Amniotic epithelial cell (primary cell): ENCODE results near the gene RERE.
"Not testable (repeated sequence)": the region's sequence is repeated elsewhere in the genome, so short reads cannot be mapped to it uniquely, and the experiment has no call there.

Source experiments
- DNase-seq: peaks from one replicate; pipeline ENCODE4 v3.0.0-alpha.2; 2010; ENCODE audit warnings: low read depth

Gene RERE

DNA sequence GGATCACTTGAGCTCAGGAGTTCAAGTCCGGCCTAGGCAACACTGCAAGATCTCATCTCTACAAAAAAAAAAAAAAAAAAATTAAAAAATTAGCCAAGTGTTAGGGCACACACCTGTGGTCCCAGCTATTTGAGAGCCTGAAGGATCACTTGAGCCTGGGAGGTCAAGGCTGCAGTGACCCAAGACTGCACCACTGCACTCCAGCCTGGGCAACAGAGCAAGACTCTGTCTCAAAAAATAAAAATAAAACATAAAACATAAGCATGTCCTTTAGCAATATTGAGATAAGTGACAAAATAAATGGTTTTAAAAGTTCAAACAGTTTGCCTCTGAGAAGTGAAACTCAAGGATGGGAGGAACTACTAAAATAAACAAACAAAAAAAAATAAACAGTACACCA is 101.2 kb downstream of the RERE start:
- no peak for DNase-seq

DNA sequence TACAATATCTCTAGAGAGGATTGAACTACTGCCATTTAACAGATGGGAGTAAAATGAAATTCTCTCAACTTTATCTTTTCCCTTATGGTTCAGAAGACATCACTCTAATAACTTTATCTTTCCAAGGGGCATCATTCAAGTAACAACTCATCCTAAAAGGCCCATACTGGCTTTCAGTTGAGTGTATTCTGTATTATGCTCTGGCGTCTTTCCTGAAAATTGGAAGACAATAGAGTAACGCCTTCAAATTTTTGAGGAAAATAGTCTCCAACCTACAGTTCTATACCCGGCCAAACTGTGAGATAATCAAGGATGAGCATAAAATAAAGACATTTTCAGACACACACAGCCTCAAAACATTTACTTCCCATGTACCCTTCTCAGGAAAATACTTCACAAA is 103.3 kb downstream of the RERE start:
- DNase-seq, result no peak

- DNase-seq, result peak; percentile 82
Observed at GRCh38 chr1:8712413-8713231, 104.8 kb downstream of the RERE start.

- no peak for DNase-seq
Observed at GRCh38 chr1:8711873-8712412, 105.5 kb downstream of the RERE start.

DNA sequence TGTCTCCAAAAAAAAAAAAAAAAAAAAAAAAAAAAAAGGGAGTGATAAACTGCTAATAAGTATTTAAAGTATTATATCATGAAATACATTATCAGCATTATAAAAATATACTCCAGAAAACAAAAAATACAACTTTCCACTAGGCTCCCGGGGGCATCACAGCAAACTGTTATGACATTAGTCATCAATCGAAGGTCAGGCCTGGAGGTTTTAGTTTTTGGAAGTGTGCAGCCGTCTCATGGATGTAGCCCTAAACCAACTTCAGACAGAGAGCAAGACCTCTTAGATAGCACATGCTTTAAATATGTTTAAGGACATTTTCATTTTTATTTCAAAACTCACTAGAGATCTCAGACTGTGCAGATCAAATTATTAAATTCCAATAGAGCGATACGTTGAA is 106.3 kb downstream of the RERE start:
- DNase-seq, result no peak

GRCh38 chr1:8708259-8708658 is 109.2 kb downstream of the RERE start:
- DNase-seq, result no peak

DNA sequence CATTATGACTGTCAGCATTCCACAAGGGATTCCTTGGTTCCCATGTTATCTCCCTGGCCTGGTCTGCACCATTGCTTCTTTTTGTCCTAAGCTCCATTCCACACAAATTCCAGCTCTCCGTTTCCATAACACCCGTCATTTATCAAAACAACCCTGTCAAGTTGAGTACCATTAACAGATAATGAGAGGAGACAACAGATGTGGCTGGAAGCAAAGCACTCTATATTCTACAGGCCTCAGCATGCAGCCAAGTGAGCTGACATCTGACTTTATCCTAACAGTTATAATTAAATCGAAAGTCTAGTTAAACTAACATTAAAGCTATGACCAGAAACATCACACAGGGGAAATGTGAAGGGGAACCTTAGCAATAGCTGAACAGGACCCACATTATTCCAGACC is 110.4 kb downstream of the RERE start:
- peak; percentile 90 for DNase-seq

DNA sequence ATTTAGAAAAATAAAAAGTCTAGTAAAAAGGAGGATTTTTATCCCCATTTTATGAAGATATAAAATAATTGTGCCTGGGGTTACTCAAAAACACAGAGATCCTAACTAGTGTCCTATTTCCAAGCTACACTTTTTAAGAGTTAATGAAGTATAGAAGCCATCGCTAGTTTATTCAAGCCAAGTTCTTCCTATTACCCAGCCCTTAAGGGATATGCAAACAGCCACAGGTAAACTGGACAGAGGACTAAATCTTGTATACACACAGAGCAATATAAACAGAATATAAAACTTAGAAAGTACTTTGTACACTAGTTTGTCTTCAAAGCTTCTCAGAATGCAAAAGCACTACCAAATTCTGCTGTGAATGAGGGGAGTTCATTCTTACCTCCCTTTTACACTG is 111.1 kb downstream of the RERE start:
- DNase-seq, result no peak

GRCh38 chr1:8704866-8705506 is 112.5 kb downstream of the RERE start:
- no peak for DNase-seq

DNA sequence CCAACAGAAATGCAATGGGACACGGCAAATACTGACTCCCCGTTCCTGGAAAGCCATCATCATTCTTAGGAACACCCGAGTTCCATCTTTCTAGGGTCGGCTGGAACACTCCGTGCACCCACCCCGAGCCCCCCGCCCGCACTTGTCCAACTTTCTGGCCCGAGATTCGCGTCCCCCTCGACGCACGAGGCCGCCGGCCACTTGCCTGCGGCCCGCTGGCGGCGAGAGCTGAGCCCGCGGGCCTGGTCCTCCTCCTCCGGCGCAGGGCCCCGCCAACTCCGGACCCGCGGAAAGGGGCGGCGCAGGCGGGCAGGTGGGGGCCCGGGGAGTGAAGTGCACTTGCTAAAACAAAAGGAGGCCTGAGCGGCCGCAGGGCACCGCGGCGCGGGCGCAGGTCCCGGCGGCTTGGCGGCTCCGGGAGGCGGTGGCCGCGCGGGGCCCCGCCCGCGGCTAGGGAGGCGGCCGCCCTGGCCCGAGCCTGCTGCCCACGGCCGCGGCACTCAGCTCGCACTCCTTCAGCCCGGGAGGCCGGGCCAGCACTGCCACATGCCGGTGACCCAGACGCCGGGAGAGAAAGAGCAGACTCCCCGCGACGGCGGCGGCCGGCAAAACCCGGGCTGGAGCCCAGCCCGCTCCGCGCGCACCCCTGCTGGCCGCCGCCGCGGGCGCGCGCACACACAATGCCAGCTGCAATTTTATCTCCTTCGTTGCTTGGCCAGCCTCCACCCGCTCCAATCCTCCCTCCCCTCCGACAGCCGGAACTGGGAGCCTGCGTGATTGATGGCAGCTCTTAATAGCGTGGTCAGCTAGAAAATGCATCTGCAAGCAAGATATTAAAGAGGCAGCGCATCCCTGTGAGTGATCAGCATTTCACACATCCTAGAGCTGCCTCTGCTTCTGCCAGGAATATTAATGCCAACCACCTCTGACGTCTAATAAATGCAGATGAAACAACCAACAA is 114.3 kb downstream of the RERE start:
- peak; percentile 98 for DNase-seq

- DNase-seq, result no peak
Observed at GRCh38 chr1:8702472-8702849, 115.0 kb downstream of the RERE start.

GRCh38 chr1:8701794-8702471 is 115.5 kb downstream of the RERE start:
- DNase-seq, result no peak

DNA sequence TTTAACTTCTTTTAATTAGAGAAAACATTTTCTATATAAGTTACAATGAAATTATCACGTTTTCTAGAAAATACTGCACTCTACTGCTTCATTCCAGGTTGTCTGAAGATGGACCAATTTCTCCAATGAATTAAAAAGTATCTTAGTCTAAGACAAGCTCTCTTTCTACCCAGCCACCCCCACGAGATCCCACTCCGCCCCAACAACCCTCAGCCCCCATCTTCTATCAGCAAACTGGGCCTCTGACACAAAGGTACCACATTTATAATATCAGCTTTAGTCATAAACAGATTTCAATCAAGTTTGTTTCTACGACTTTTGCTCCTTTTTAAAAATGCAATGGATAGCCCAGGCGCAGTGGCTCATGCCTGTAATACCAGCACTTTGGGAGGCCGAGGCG is 117.8 kb downstream of the RERE start:
- DNase-seq, result no peak

DNA sequence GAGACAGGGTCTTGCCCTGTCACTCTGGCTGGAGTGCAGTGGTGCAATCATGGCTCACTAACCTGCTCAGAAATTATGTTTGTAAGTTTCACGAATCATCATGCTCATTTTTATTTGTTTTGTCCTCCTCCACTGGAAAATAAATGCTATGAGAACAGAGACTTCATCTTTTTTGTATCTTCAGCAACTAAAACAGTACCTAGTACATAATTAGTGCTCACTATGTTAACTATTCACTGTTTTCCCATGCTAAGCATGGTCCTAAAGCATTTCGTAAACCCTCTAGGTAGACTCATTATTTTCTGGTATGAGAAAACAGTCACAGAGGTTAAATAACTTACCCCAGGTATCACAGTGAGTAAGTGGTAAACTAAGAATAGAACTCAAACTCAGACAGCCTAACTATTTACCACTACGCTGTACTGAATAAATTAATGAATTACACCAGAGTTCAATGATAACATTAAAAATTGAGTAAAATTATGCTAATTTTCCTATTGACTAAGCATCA is 118.4 kb downstream of the RERE start:
- no peak for DNase-seq

- no peak for DNase-seq
Observed at GRCh38 chr1:8698012-8698630, 119.3 kb downstream of the RERE start.

GRCh38 chr1:8695442-8695841 is 122.0 kb downstream of the RERE start:
- not testable (repeated sequence) for DNase-seq

DNA sequence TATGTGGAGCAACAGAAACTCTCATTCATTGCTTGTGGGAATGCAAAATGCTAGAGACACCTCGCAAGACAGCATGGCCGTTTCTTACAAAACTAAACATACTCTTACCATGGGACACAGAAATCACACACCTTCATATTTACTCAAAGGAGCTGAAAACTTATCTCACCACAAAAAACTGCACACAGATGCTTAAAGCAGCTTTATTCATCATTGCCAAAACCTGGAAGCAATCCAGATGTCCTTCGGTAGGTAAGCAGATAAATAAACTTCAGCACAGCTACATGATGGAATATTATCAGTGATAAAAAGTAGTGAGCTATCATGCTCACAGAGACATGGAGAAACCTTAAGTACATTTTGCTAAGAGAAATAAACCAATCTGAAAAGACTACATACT is 124.3 kb downstream of the RERE start:
- DNase-seq, result peak; percentile 63

GRCh38 chr1:8691662-8692061 is 125.8 kb downstream of the RERE start:
- no peak for DNase-seq

GRCh38 chr1:8690253-8690525 is 127.3 kb downstream of the RERE start:
- no peak for DNase-seq

GRCh38 chr1:8689431-8690252 is 127.8 kb downstream of the RERE start:
- no peak for DNase-seq
